DND-41 (cell line): ENCODE results near the gene BPIFB3.

Experiments used
- EZH2 ChIP-seq: IDR thresholded peaks from 3 replicates; pipeline ENCODE4 v1.6.1; 2012; ENCODE audit warnings: borderline replicate concordance, low read depth, mild to moderate bottlenecking, moderate library complexity, low read length, inconsistent platforms; ENCODE audit not compliant: severe bottlenecking
- TF ChIP-seq, protein P1 (sequence below): IDR thresholded peaks from 2 replicates; pipeline ENCODE4 v1.5.1; 2012; ENCODE audit warnings: borderline replicate concordance, low read length, moderate library complexity, mild to moderate bottlenecking; ENCODE audit not compliant: poor library complexity, severe bottlenecking; ENCODE audit errors: extremely low read depth

DNA sequence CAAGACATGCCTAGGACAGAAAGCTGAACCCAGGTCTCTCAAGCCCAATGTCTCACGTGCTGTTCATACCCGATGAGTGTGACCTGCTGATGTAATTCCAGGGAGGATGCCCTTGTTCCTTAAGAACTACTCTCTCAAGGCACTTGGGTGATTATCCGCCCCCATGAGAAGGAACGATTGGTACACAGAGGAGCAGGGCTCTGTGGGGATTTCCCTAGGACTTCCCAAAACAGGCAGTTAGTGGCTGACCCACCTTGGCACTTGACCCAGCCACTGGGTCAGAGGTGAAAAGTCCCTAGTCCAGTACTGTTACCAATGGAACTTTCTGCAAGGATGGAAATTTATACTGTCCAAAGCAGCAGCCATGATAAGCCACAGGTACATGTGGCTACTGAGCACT lies 31.4 kb upstream of the BPIFB3 start:
- TF ChIP-seq, protein P1, sequence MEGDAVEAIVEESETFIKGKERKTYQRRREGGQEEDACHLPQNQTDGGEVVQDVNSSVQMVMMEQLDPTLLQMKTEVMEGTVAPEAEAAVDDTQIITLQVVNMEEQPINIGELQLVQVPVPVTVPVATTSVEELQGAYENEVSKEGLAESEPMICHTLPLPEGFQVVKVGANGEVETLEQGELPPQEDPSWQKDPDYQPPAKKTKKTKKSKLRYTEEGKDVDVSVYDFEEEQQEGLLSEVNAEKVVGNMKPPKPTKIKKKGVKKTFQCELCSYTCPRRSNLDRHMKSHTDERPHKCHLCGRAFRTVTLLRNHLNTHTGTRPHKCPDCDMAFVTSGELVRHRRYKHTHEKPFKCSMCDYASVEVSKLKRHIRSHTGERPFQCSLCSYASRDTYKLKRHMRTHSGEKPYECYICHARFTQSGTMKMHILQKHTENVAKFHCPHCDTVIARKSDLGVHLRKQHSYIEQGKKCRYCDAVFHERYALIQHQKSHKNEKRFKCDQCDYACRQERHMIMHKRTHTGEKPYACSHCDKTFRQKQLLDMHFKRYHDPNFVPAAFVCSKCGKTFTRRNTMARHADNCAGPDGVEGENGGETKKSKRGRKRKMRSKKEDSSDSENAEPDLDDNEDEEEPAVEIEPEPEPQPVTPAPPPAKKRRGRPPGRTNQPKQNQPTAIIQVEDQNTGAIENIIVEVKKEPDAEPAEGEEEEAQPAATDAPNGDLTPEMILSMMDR = no peak
- TF ChIP-seq EZH2 = no peak
